ENCODE data around the gene AGPAT3.
"Not testable (repeated sequence)": the region's sequence is repeated elsewhere in the genome, so short reads cannot be mapped to it uniquely, and the experiment has no call there.

The AGPAT3 gene

GRCh38 chr21:43835050-43835449 is 30.0 kb upstream of the AGPAT3 start:
- DNase-seq, result no peak

DNA sequence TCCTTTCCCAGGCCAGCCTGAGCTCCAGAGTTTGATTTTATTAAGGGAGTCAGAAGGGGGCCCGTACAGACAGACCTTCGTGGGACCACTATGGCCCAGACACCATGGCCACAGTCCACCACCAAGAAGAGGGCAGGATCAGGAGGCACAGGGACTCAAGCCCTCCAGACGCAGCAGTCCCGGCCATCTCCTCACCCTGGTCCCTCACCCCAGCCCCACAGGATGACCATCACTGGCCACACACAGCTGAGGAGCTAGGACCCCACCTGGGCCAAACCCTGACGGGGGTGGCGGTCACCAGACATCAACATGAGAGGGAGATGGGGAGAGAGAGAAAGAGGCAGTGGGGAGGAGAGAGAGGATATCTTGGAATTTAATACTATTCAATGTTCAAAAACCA is 29.2 kb upstream of the AGPAT3 start:
- no peak for DNase-seq

DNA sequence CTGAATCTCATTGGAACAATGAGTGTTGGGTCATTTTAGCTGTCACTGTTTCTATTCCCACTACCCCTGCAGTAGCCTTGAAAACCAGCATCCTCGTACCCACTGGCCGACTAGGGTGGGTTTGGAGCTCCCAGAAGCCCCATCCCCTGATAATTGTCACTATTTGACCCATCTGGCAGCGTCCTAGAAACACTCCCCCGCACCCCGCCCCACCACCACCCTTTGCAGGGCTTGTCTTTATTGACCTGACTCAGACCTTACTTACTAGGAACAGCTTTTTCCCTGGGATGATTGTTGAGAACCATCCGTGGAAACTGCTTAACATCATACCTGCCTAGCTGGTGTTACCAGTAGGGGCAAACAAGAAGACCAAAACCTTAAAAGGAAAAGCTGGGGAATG is 28.4 kb upstream of the AGPAT3 start:
- no peak for DNase-seq

DNA sequence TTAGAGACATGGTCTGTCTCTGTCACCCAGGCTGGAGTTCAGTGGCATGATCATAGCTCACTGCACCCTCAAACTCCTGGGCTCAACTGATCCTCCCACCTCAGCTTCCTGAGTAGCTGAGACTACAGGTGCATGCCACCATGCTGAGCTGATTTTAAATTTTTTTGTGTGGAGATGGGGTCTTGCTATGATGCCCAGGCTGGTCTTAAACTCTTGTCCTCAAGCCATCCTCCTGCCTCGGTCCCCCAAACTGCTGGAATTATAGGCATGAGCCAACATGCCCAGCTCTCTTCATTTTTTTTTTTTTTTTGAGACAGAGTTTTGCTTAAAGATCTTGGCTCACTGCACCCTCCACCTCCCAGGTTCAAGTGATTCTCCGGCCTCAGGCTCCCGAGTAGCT is 24.8 kb upstream of the AGPAT3 start:
- DNase-seq, result no peak

- DNase-seq, result no peak
Observed at GRCh38 chr21:43842742-43843141, 22.3 kb upstream of the AGPAT3 start.

- DNase-seq, result not testable (repeated sequence)
Observed at GRCh38 chr21:43844906-43845305, 20.1 kb upstream of the AGPAT3 start.

GRCh38 chr21:43845386-43845785 is 19.6 kb upstream of the AGPAT3 start:
- no peak for DNase-seq

GRCh38 chr21:43846430-43846829 is 18.6 kb upstream of the AGPAT3 start:
- no peak for DNase-seq

GRCh38 chr21:43847301-43847700 is 17.7 kb upstream of the AGPAT3 start:
- no peak for DNase-seq

DNA sequence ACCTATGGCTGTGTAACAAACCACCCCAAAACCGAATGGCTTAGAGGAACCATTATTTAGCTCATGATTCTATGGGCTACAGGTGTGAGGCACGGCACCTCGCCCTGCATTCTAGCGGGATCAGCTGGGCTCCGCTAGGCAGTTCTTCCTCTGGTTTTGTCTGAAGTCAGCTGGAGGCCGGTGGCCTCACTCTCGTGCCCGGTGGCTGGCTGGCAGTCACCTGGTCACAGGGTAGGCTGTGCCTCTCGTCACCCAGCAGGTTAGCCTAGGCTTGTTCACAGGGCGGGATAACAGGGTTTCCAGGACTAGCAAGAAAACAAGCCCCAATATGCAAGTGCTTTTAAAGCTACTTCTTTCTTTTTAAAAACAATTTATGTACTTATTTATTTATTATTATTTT is 16.3 kb upstream of the AGPAT3 start:
- DNase-seq, result no peak

DNA sequence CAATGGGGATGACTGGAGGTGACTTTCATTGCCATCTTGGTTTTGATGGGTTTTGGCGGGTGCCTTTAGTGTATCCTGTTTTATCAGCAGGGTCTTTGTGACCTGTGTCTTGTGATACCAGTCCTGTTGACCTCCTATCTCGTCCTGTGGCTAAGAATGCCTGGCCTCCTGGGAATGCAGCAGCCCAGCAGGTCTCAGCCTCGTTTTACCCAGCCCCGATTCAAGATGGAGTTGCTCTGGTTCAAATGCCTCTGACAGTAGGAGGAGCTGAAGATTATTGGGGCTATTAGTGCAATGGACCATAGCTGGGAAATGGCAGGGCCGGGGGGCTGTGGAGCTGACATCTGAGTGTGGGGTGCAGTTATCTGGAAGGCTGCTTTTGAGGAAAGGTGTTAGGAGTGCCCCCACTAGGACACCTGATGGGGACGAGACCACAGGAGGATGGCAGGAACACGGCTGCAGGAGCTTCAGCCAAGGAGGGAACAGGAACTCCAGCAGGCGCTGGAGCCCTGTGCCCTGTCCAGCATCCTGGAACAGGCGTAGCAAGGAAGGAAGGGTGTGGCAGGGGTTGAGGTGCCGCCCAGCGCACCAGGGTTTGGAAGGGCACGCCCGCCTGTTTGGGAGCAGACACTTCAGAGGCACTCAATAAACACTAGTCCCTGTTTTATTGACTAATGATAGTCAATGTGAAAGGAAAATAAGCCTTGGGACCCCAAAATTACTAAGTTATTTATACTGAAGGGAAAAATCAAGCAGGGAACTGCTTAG is 15.3 kb upstream of the AGPAT3 start:
- no peak for DNase-seq

- DNase-seq, result no peak
Observed at GRCh38 chr21:43850728-43851295, 14.2 kb upstream of the AGPAT3 start.

DNA sequence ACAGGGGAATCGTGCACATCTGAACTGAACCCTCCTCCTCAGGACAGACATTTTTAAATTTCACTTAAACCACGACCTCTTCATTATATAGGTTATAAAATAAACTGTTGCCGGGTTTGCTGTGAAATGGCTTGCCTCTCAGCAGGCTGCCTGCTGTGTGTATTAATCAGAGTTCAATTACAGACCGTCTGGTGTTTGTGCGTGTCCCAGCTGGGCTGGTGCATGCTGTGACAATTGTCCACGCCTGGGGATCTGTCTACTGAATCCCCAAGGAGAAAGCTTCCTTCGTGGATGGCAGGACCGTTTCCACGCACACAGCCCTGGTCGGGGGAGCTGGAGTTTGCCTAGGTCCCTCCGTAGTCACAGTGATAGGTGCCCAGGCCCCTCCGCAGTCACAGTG is 13.4 kb upstream of the AGPAT3 start:
- no peak for DNase-seq

DNA sequence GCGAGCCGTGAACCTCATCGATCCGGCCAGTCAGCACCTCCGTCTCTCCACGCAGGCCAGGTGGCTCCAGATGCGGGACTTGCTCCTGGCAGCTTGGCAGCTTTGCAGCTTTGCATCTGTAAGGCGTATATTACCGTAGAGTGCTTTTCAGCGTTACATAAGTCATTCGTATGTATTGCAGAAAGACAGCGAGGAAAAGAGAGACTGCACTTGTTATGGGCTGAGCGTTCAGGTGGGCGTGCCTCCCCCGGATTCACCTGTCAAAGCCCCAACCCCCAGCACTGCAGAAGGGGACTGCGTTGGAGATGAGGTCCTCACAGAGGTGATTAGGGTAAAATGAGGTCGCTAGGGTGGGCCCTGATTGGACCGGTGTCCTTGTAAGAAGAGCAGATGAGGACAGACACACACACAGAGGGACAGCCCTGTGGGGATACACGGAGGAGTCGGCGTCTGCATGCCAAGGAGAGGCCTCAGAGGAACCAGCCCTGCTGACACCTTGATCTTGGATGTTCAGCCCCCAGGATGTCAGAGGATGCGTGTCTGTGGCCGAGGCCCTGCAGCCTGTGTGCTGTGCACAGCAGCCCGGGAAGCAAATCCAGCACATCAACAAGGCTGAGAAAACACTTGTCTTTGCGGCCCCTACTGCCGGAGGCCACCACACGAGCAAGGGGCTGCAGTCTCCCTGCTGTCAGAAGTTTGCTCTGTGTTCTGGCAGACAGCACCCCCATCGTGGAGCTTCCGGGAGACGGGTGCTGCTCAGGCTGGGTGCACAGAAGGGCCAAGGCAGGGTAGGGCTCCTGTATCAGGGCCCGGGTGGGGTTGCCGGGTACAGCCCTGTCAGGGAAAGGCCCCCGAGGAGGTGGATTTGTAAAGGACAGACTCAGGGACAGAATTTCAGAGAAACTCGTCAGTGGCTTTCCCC is 10.9 kb upstream of the AGPAT3 start:
- no peak for DNase-seq

DNA sequence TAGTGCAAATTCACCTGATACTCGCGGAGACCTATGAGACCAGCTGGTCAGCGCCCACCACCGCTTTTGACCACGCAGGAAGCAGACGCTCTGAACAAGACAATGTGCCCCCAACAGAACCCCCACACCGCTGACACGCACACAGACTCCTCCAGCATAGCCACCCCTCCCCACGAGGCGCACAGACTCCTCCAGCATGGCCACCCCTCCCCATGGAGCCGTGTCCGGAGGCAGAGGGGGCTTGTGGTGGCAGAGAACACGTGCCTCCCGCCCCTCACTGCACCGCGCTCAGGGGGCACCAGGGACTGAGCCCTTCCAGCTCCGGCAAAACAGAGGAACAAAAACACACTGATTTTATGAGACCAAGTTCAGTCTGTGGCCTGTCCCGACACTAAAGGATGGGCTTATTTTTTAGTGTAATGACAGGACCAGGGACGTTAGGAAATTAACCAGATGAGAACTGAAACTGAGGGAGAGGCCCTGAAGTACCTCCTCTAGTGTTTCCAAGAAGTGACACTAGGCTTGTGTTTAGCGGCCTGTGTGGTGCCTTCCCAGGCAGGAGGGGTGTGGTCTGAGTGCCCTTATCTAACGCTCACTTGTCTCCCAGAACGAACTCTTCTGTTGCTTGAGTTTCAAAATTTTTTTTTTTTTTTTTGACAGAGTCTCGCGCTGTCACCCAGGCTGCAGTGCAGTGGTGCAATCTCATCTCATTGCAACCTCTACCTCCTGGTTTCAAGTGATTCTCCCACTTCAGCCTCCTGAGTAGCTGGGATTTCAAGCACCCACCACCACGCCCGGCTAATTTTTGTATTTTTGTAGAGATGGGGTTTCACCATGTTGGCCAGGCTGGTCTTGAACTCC is 10.0 kb upstream of the AGPAT3 start:
- DNase-seq, result no peak

GRCh38 chr21:43855955-43856354 is 9.1 kb upstream of the AGPAT3 start:
- no peak for DNase-seq

- no peak for DNase-seq
Observed at GRCh38 chr21:43858806-43859648, 6.0 kb upstream of the AGPAT3 start.

DNA sequence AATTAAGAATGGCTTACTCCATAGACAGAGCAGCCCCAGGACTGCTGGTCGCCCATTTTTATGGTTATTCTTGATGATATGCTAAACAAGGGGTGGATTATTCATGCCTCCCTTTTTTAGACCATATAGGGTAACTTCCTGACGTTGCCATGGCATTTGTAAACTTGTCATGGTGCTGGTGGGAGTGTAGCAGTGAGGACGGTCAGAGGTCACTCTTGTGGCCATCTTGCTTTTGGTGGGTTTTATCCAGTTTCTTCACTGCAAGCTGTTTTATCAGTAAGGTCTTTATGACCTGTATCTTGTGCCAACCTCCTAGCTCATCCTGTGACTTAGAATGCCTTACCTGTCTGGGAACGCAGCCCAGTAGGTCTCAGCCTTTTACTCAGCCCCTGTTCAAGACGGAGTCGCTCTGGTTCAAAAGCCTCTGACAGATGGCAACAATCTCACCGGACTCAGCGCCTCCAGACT is 5.2 kb upstream of the AGPAT3 start:
- DNase-seq, result no peak

- no peak for DNase-seq
Observed at GRCh38 chr21:43861706-43862105, 3.3 kb upstream of the AGPAT3 start.

- peak; percentile 13 for DNase-seq
Observed at GRCh38 chr21:43864313-43864961, 586 bp upstream of the AGPAT3 start.

Data from fibroblast of upper back skin (primary cell).